HepG2 (cell line): ENCODE data around the gene DEGS1. TPM values are rescaled to one million over a fixed set of nuclear protein-coding genes. Genes with fewer than 3 reads are reported as not detected.

Experiments
- GLMP ChIP-seq: sonication (generic); formaldehyde crosslinking; IDR thresholded peaks from 2 replicates; pipeline ENCODE4 v1.9.0; 2021; ENCODE audit warnings: missing genetic modification reagents, mild to moderate bottlenecking, borderline replicate concordance
- HMG20B ChIP-seq: conservative IDR thresholded peaks from 2 replicates; pipeline ENCODE4 v1.6.1; 2016; ENCODE audit warnings: missing genetic modification reagents, missing compliant biosample characterization
- KDM6A ChIP-seq: IDR thresholded peaks from 2 replicates; pipeline ENCODE4 v1.6.1; 2016; ENCODE audit warnings: low read depth
- KIAA2018 ChIP-seq: sonication (generic); formaldehyde crosslinking; IDR thresholded peaks from 2 replicates; pipeline ENCODE4 v1.5.0; 2020; ENCODE audit warnings: mild to moderate bottlenecking, missing genetic modification reagents, borderline replicate concordance
- MYNN ChIP-seq: sonication (generic); formaldehyde crosslinking; IDR thresholded peaks from 2 replicates; pipeline ENCODE4 v1.4.0; 2020; ENCODE audit warnings: mild to moderate bottlenecking, low read depth, missing genetic modification reagents
- polyA plus RNA-seq, 8 experiments: library from polyadenylated mRNA; depleted of rRNA in 3 of 8; stranded (reverse) in 7 of 8; unstranded in 1 of 8; fragments of >200 nt; fragmentation: Illumina TruSeq in 4 of 8; extraction: Trizol in 4 of 8; gene quantifications; 2 replicates each; pipeline versions ENCODE4 v1.2.1 to v1.2.3, GENCODE V29; 2011 to 2016; ENCODE audit warnings: low read depth in 4 of 8, missing spikeins in 1 of 8, mixed read lengths in 1 of 8; ENCODE audit not compliant: insufficient read depth in 1 of 8
- total RNA-seq, 5 experiments: library from RNA; depleted of rRNA; stranded (reverse); fragments of >200 nt; fragmentation: Illumina TruSeq; extraction: Trizol; gene quantifications; 2 replicates each; pipeline ENCODE4 v1.2.3, GENCODE V29; 2016; ENCODE audit warnings: low read depth in 1 of 5
- TF ChIP-seq, protein P1 (sequence below): sonication (generic); formaldehyde crosslinking; IDR thresholded peaks from 2 replicates; pipeline ENCODE4 v1.9.0; 2021; ENCODE audit warnings: mild to moderate bottlenecking, missing genetic modification reagents

DEGS1 gene
- total and polyA plus RNA-seq, 2 of the 13 experiments (the other 11 are each of a cell fraction or from before 2014, with no cell fraction given): 18.1 to 35.9 TPM

DNA sequence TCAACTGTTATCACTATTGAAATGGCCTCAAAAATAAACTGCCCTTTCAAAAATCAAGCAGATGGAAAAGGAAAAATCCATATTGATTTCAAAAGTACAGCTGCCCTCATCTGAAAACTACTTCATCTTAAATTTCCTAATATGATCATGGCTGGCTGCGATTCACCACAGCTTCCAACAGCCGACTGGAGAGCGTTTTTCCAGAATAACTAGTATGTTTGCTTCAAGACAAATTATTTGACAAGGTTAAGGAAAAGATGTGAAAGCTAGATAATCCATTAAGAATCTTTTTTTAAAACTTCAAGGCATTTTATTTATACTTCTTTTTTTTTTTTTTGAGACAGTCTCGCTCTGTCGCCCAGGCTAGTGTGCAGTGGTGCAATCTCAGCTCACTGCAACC is 4.1 kb upstream of the DEGS1 start (continued):
- TF ChIP-seq KDM6A (CRISPR knock-in tag) (no peak), HMG20B (CRISPR knock-in tag) (no peak), GLMP (CRISPR knock-in tag) (no peak), KIAA2018 (no peak), MYNN (CRISPR knock-in tag) (no peak)
- TF ChIP-seq, protein P1, sequence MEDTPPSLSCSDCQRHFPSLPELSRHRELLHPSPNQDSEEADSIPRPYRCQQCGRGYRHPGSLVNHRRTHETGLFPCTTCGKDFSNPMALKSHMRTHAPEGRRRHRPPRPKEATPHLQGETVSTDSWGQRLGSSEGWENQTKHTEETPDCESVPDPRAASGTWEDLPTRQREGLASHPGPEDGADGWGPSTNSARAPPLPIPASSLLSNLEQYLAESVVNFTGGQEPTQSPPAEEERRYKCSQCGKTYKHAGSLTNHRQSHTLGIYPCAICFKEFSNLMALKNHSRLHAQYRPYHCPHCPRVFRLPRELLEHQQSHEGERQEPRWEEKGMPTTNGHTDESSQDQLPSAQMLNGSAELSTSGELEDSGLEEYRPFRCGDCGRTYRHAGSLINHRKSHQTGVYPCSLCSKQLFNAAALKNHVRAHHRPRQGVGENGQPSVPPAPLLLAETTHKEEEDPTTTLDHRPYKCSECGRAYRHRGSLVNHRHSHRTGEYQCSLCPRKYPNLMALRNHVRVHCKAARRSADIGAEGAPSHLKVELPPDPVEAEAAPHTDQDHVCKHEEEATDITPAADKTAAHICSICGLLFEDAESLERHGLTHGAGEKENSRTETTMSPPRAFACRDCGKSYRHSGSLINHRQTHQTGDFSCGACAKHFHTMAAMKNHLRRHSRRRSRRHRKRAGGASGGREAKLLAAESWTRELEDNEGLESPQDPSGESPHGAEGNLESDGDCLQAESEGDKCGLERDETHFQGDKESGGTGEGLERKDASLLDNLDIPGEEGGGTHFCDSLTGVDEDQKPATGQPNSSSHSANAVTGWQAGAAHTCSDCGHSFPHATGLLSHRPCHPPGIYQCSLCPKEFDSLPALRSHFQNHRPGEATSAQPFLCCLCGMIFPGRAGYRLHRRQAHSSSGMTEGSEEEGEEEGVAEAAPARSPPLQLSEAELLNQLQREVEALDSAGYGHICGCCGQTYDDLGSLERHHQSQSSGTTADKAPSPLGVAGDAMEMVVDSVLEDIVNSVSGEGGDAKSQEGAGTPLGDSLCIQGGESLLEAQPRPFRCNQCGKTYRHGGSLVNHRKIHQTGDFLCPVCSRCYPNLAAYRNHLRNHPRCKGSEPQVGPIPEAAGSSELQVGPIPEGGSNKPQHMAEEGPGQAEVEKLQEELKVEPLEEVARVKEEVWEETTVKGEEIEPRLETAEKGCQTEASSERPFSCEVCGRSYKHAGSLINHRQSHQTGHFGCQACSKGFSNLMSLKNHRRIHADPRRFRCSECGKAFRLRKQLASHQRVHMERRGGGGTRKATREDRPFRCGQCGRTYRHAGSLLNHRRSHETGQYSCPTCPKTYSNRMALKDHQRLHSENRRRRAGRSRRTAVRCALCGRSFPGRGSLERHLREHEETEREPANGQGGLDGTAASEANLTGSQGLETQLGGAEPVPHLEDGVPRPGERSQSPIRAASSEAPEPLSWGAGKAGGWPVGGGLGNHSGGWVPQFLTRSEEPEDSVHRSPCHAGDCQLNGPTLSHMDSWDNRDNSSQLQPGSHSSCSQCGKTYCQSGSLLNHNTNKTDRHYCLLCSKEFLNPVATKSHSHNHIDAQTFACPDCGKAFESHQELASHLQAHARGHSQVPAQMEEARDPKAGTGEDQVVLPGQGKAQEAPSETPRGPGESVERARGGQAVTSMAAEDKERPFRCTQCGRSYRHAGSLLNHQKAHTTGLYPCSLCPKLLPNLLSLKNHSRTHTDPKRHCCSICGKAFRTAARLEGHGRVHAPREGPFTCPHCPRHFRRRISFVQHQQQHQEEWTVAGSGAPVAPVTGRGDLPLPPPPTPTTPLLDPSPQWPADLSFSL (CRISPR knock-in tag): no peak
